Activated CD8-positive, alpha-beta T cell treated with anti-CD3 and anti-CD28 coated beads for 36 hours (primary cell): ENCODE results near the gene C10orf88. TPM values are rescaled to one million over a fixed set of nuclear protein-coding genes. Genes with fewer than 3 reads are reported as not detected.

Experiments used
- ATAC-seq: fragments of 200-7000 bp; cut with Tn5 transposase; one replicate; pipeline ENCODE4 v1.10.0; 2021; ENCODE audit warnings: mild to moderate bottlenecking, moderate library complexity
- CTCF ChIA-PET: fragments of 350-600 bp; sonication (Branson Sonifier 250); formaldehyde crosslinking; loops from one replicate; lab custom pipeline; 2021; ENCODE audit warnings: antibody characterized with exemption; lab: Charles Lee
- POLR2A ChIA-PET: fragments of 350-600 bp; sonication (Branson Sonifier 250); formaldehyde crosslinking; loops from one replicate; lab custom pipeline; 2021; ENCODE audit warnings: antibody characterized with exemption; lab: Charles Lee
- DNase-seq: peaks from one replicate; pipeline ENCODE4 v3.0.0-alpha.2; 2020
- H3K27ac Mint-ChIP-seq: one replicate; pipeline ENCODE4 v1.8.0; 2021; ENCODE audit warnings: mild to moderate bottlenecking, mixed read lengths
- H3K27me3 Mint-ChIP-seq: one replicate; pipeline ENCODE4 v1.8.0; 2021; ENCODE audit warnings: mixed read lengths
- H3K36me3 Mint-ChIP-seq: one replicate; pipeline ENCODE4 v1.8.0; 2021; ENCODE audit warnings: low read depth, mixed read lengths
- H3K4me1 Mint-ChIP-seq: one replicate; pipeline ENCODE4 v1.8.0; 2021; ENCODE audit warnings: low read depth, mixed read lengths
- H3K4me3 Mint-ChIP-seq: one replicate; pipeline ENCODE4 v1.8.0; 2021; ENCODE audit warnings: mild to moderate bottlenecking, moderate library complexity, mixed read lengths
- H3K9me3 Mint-ChIP-seq: one replicate; pipeline ENCODE4 v1.8.0; 2021; ENCODE audit warnings: mixed read lengths
- CTCF ChIP-seq: fragments of 200-600 bp; IDR thresholded peaks from one replicate; pipeline ENCODE4 v1.8.0; 2022; ENCODE audit warnings: antibody characterized with exemption, mild to moderate bottlenecking
- intact Hi-C: fragments of 100-400 bp; cut with micrococcal nuclease; formaldehyde crosslinking; loops from one replicate; pipeline ENCODE4 v1.10.0; 2022
- total RNA-seq, 2 experiments: library from RNA; stranded (reverse); gene quantifications; one replicate each; pipeline ENCODE4 v1.2.3, GENCODE V29; 2021

C10orf88 gene
- total RNA-seq, 2 experiments from 2014 or later, result 6.3 to 9.1 TPM

GRCh38 chr10:122962405-122962804, 8.4 kb upstream of the C10orf88 start:
- no peak overlapping the region for H3K4me3 Mint-ChIP-seq
- peaks cover 6% of the 10 kb centered on the region for H3K36me3 Mint-ChIP-seq
- no peaks in the 10 kb centered on the region for H3K4me1 Mint-ChIP-seq
- ChIA-PET POLR2A (no interaction called here), CTCF (interaction anchor here (1.0 kb wide), 1 partner anchor 17 kb away, joined by 3 read pairs; the partner anchor contains the start of gene PSTK)
- no peak for ATAC-seq
- H3K27ac Mint-ChIP-seq, result no peak overlapping the region
- DNase-seq, result no peak
- H3K27me3 Mint-ChIP-seq, result peaks cover 7% of the 10 kb centered on the region
- no peak for TF ChIP-seq CTCF
- intact Hi-C loops, result no loop called here
- H3K9me3 Mint-ChIP-seq, result peaks cover 17% of the 10 kb centered on the region

GRCh38 chr10:122957474-122957873, 3.4 kb upstream of the C10orf88 start:
- Mint-ChIP-seq H3K4me3 (no peak overlapping the region), H3K9me3 (no peaks in the 10 kb centered on the region), H3K27ac (no peak overlapping the region), H3K4me1 (peaks cover 15% of the 10 kb centered on the region), H3K36me3 (peaks cover 12% of the 10 kb centered on the region), H3K27me3 (peaks cover 3% of the 10 kb centered on the region)
- ChIA-PET POLR2A (interaction anchor here (1.1 kb wide), 1 partner anchor 22 kb away, joined by 4 read pairs; no protein-coding TSS in a partner anchor), CTCF (interaction anchor here (1.6 kb wide), 1 partner anchor 23 kb away, joined by 10 read pairs; the partner anchor contains the start of gene PSTK)
- no peak for TF ChIP-seq CTCF
- no peak for ATAC-seq
- intact Hi-C loops, result no loop called here
- DNase-seq, result no peak

GRCh38 chr10:122955892-122956291, 1.9 kb upstream of the C10orf88 start:
- H3K27me3 Mint-ChIP-seq, result no peaks in the 10 kb centered on the region
- POLR2A ChIA-PET, result interaction anchor here (0.6 to 1.4 kb wide), 3 partner anchors 24 to 545 kb away, joined by 3 read pairs; partner anchors contain the start of gene PSTK
- DNase-seq (no peak), ATAC-seq (no peak)
- peaks cover 20% of the 10 kb centered on the region for H3K4me1 Mint-ChIP-seq
- CTCF ChIA-PET, result no interaction called here
- H3K9me3 Mint-ChIP-seq, result no peaks in the 10 kb centered on the region
- H3K36me3 Mint-ChIP-seq, result peaks cover 17% of the 10 kb centered on the region
- intact Hi-C loops, result loop anchor here (2.0 kb wide), 2 partner anchors 53 to 77 kb away; partner anchors contain the start of genes ACADSB, FAM24B and IKZF5
- no peak overlapping the region for H3K27ac Mint-ChIP-seq
- no peak overlapping the region for H3K4me3 Mint-ChIP-seq
- no peak for TF ChIP-seq CTCF

- DNase-seq, result no peak
- peak overlapping the region; percentile 82 for H3K4me3 Mint-ChIP-seq
- H3K4me1 Mint-ChIP-seq, result peaks cover 24% of the 10 kb centered on the region
- ChIA-PET POLR2A (interaction anchor here (1.4 to 1.8 kb wide), 3 partner anchors 24 to 54 kb away, joined by 6 to 7 read pairs (median 7); partner anchors contain the start of genes ACADSB, IKZF5 and PSTK), CTCF (interaction anchor here (1.6 kb wide), 1 partner anchor 11 kb away, joined by 3 read pairs; no protein-coding TSS in a partner anchor)
- ATAC-seq, result no peak
- no peaks in the 10 kb centered on the region for H3K27me3 Mint-ChIP-seq
- TF ChIP-seq CTCF, result no peak
- peaks cover 24% of the 10 kb centered on the region for H3K36me3 Mint-ChIP-seq
- H3K9me3 Mint-ChIP-seq, result no peaks in the 10 kb centered on the region
- intact Hi-C loops, result loop anchor here (2.0 kb wide), 2 partner anchors 54 to 76 kb away; partner anchors contain the start of genes ACADSB, FAM24B and IKZF5
- peak overlapping the region; percentile 16 for H3K27ac Mint-ChIP-seq
These were observed 664 bp upstream of the C10orf88 start for GRCh38 chr10:122954731-122955050.

- H3K9me3 Mint-ChIP-seq, result no peaks in the 10 kb centered on the region
- no peak overlapping the region for H3K27ac Mint-ChIP-seq
- intact Hi-C loops, result no loop called here
- peaks cover 19% of the 10 kb centered on the region for H3K4me1 Mint-ChIP-seq
- no peaks in the 10 kb centered on the region for H3K27me3 Mint-ChIP-seq
- no peak for TF ChIP-seq CTCF
- DNase-seq (no peak), ATAC-seq (no peak)
- POLR2A ChIA-PET, result interaction anchor here (1.1 kb wide), 1 partner anchor 59 kb away, joined by 3 read pairs; the partner anchor contains the start of genes ACADSB and IKZF5
- H3K36me3 Mint-ChIP-seq, result peaks cover 47% of the 10 kb centered on the region
- no peak overlapping the region for H3K4me3 Mint-ChIP-seq
- CTCF ChIA-PET, result no interaction called here
These were observed 4.7 kb downstream of the C10orf88 start for GRCh38 chr10:122949296-122949695.
